ENCODE results near the gene KLC4.

DNA sequence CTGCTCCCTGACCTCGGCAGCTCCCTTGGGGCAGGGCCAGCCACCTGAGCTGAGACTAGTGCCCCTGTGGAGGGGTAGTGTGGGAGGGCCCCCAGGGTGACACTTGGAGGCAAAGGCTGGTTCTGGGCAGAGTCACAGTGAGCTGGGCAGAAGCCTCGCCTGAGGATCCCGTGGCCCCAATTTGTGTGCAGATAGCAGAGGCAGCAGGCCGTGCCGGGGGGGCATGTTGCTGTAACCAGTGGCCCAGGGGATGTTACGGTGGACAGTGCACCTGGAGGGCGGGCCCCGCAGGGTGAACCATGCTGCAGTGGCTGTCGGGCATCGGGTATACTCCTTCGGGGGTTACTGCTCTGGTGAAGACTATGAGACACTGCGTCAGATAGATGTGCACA, 42.5 kb upstream of the KLC4 start:
- TF ChIP-seq ZFP3 (CRISPR knock-in tag; IDR thresholded peaks at IDR 0.05) (no peak), GLIS3 (CRISPR knock-in tag; IDR thresholded peaks at IDR 0.05) (no peak), PATZ1 (CRISPR knock-in tag; IDR thresholded peaks at IDR 0.05; ENCODE audit: borderline replicate concordance) (no peak)
- TF ChIP-seq, protein P1, sequence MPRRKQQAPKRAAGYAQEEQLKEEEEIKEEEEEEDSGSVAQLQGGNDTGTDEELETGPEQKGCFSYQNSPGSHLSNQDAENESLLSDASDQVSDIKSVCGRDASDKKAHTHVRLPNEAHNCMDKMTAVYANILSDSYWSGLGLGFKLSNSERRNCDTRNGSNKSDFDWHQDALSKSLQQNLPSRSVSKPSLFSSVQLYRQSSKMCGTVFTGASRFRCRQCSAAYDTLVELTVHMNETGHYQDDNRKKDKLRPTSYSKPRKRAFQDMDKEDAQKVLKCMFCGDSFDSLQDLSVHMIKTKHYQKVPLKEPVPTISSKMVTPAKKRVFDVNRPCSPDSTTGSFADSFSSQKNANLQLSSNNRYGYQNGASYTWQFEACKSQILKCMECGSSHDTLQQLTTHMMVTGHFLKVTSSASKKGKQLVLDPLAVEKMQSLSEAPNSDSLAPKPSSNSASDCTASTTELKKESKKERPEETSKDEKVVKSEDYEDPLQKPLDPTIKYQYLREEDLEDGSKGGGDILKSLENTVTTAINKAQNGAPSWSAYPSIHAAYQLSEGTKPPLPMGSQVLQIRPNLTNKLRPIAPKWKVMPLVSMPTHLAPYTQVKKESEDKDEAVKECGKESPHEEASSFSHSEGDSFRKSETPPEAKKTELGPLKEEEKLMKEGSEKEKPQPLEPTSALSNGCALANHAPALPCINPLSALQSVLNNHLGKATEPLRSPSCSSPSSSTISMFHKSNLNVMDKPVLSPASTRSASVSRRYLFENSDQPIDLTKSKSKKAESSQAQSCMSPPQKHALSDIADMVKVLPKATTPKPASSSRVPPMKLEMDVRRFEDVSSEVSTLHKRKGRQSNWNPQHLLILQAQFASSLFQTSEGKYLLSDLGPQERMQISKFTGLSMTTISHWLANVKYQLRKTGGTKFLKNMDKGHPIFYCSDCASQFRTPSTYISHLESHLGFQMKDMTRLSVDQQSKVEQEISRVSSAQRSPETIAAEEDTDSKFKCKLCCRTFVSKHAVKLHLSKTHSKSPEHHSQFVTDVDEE (CRISPR knock-in tag; IDR thresholded peaks at IDR 0.05), result no peak
